H1 (cell line): Measurements from ENCODE around the gene F7. TPM values are rescaled to one million over a fixed set of nuclear protein-coding genes. Genes with fewer than 3 reads are reported as not detected.

Experiments
- CTCF ChIA-PET: fragments of 300-600 bp; sonication (Branson Sonifier 250); formaldehyde crosslinking; loops from one replicate; lab custom pipeline; 2021; ENCODE audit not compliant: partially characterized antibody; lab: Charles Lee
- POLR2A ChIA-PET: fragments of 300-600 bp; sonication (Branson Sonifier 250); formaldehyde crosslinking; loops from one replicate; lab custom pipeline; 2021; ENCODE audit warnings: inconsistent platforms; ENCODE audit not compliant: partially characterized antibody; lab: Charles Lee
- DNase-seq, 2 experiments: peaks; one replicate each; pipeline versions ENCODE4 v3.0.0 to v3.0.0-alpha.2; 2010 to 2022; ENCODE audit warnings: low spot score in 2 of 2, low read depth in 1 of 2, mixed read lengths in 1 of 2
- FAIRE-seq: peaks from 2 replicates; lab custom pipeline; 2011; peaks lifted over from hg19 to GRCh38; lab: Jason Lieb, UNC
- H2AFZ ChIP-seq: 2 replicates; pipeline ENCODE4 v1.8.1; 2012; ENCODE audit warnings: low read length, inconsistent platforms
- H2AK5ac ChIP-seq: 2 replicates; pipeline ENCODE4 v1.6.1; 2013; ENCODE audit warnings: low read depth, low read length
- H2BK120ac ChIP-seq: replicated peaks from 2 replicates; pipeline ENCODE3; 2013; ENCODE audit warnings: low read depth, low read length, inconsistent platforms
- H2BK12ac ChIP-seq: 2 replicates; pipeline ENCODE4 v1.6.1; 2013; ENCODE audit warnings: low read depth, low read length
- H2BK15ac ChIP-seq: 2 replicates; pipeline ENCODE4 v1.6.1; 2013; ENCODE audit warnings: low read length
- H2BK20ac ChIP-seq: 2 replicates; pipeline ENCODE4 v1.6.1; 2013; ENCODE audit warnings: low read length
- H2BK5ac ChIP-seq: 2 replicates; pipeline ENCODE4 v1.6.1; 2013; ENCODE audit warnings: low read depth, low read length
- H3K14ac ChIP-seq: 2 replicates; pipeline ENCODE4 v1.6.1; 2013; ENCODE audit warnings: inconsistent platforms; ENCODE audit not compliant: insufficient read length
- H3K18ac ChIP-seq: 2 replicates; pipeline ENCODE4 v1.6.1; 2013; ENCODE audit warnings: low read length; ENCODE audit errors: extremely low read depth
- H3K23ac ChIP-seq: 2 replicates; pipeline ENCODE4 v1.6.1; 2013; ENCODE audit warnings: inconsistent platforms; ENCODE audit not compliant: insufficient read length
- H3K23me2 ChIP-seq: 2 replicates; pipeline ENCODE4 v1.6.1; 2013; ENCODE audit warnings: low read depth, low read length
- H3K27ac ChIP-seq: 2 replicates; pipeline ENCODE4 v1.6.1; 2011; ENCODE audit warnings: low read depth, low read length, inconsistent platforms
- H3K27me3 ChIP-seq, 4 experiments: replicated peaks in 1 of 4; 1 replicate in 1 of 4; 2 replicates in 3 of 4; pipeline versions ENCODE4 v1.6.1 to v1.8.1; 2011 to 2013; ENCODE audit warnings: low read length in 3 of 4, mild to moderate bottlenecking in 3 of 4, inconsistent platforms in 2 of 4, mixed read lengths in 2 of 4, moderate library complexity in 1 of 4; ENCODE audit not compliant: control insufficient read depth in 3 of 4, insufficient read depth in 3 of 4; ENCODE audit errors: extremely low read depth in 1 of 4
- H3K36me3 ChIP-seq, 4 experiments: 2 replicates each; pipeline versions ENCODE4 v1.6.1 to v1.8.1; 2011 to 2013; ENCODE audit warnings: mild to moderate bottlenecking in 4 of 4, low read length in 3 of 4, moderate library complexity in 2 of 4, control low read depth in 1 of 4, inconsistent platforms in 1 of 4; ENCODE audit not compliant: insufficient read depth in 4 of 4, control insufficient read depth in 2 of 4
- H3K4ac ChIP-seq: replicated peaks from 2 replicates; pipeline ENCODE3; 2013; ENCODE audit warnings: low read length, low read depth, mixed read lengths, inconsistent platforms; ENCODE audit not compliant: insufficient read length
- H3K4me1 ChIP-seq, 4 experiments: replicated peaks in 1 of 4; 1 replicate in 1 of 4; 2 replicates in 3 of 4; pipeline versions ENCODE4 v1.6.1 to v1.8.1; 2011 to 2013; ENCODE audit warnings: low read length in 3 of 4, inconsistent platforms in 2 of 4, mixed read lengths in 1 of 4; ENCODE audit not compliant: insufficient read depth in 4 of 4, control insufficient read depth in 3 of 4
- H3K4me2 ChIP-seq, 2 experiments: 2 replicates each; pipeline versions ENCODE4 v1.6.1 to v1.8.1; 2011 to 2013; ENCODE audit warnings: low read depth in 2 of 2, low read length in 2 of 2, control low read depth in 1 of 2, inconsistent platforms in 1 of 2, mild to moderate bottlenecking in 1 of 2; ENCODE audit not compliant: insufficient read depth in 1 of 2
- H3K4me3 ChIP-seq, 4 experiments: fragments of 200-600, 300-600 bp in 1 of 4; sonication (generic), shearing (Covaris generic), sonication (Bioruptor Twin) in 1 of 4; 2 replicates each; pipeline versions ENCODE4 v1.5.1 to v1.8.1; 2011 to 2016; ENCODE audit warnings: low read length in 4 of 4, low read depth in 3 of 4, control low read depth in 2 of 4, inconsistent platforms in 2 of 4, mild to moderate bottlenecking in 2 of 4, mixed read lengths in 1 of 4, moderate library complexity in 1 of 4; ENCODE audit not compliant: insufficient read depth in 2 of 4; ENCODE audit errors: extremely low read depth in 1 of 4
- H3K56ac ChIP-seq: replicated peaks from 2 replicates; pipeline ENCODE3; 2013; ENCODE audit warnings: low read depth, mild to moderate bottlenecking, mixed read lengths, low read length, inconsistent platforms; ENCODE audit not compliant: insufficient read length
- H3K79me1 ChIP-seq: 2 replicates; pipeline ENCODE4 v1.6.1; 2013; ENCODE audit warnings: low read depth, low read length, control low read depth
- H3K79me2 ChIP-seq, 2 experiments: 2 replicates each; pipeline versions ENCODE4 v1.6.1 to v1.8.1; 2012 to 2013; ENCODE audit warnings: low read length in 2 of 2, mild to moderate bottlenecking in 2 of 2, inconsistent platforms in 1 of 2; ENCODE audit not compliant: insufficient read depth in 2 of 2, control insufficient read depth in 1 of 2
- H3K9ac ChIP-seq, 4 experiments: replicated peaks in 1 of 4; 1 replicate in 1 of 4; 2 replicates in 3 of 4; pipeline versions ENCODE4 v1.6.1 to v1.8.1; 2011 to 2013; ENCODE audit warnings: low read depth in 3 of 4, low read length in 3 of 4, control low read depth in 2 of 4, mild to moderate bottlenecking in 2 of 4, moderate library complexity in 2 of 4, inconsistent platforms in 1 of 4; ENCODE audit errors: extremely low read depth in 1 of 4
- H3K9me3 ChIP-seq, 2 experiments: 2 replicates each; pipeline versions ENCODE4 v1.6.1 to v1.8.1; 2012 to 2013; ENCODE audit warnings: mild to moderate bottlenecking in 2 of 2, moderate library complexity in 2 of 2, control low read depth in 1 of 2, inconsistent platforms in 1 of 2, low read depth in 1 of 2, low read length in 1 of 2, mixed read lengths in 1 of 2; ENCODE audit not compliant: insufficient read depth in 2 of 2
- H4K20me1 ChIP-seq, 2 experiments: replicated peaks in 1 of 2; 2 replicates each; pipeline versions ENCODE3 to v1.8.1; 2011 to 2013; ENCODE audit warnings: inconsistent platforms in 2 of 2, low read length in 2 of 2, mild to moderate bottlenecking in 1 of 2; ENCODE audit not compliant: insufficient read depth in 2 of 2, control insufficient read depth in 1 of 2
- H4K5ac ChIP-seq: 2 replicates; pipeline ENCODE4 v1.6.1; 2013; ENCODE audit warnings: low read length, low read depth, mixed read lengths, inconsistent platforms; ENCODE audit not compliant: insufficient read length
- H4K8ac ChIP-seq: 2 replicates; pipeline ENCODE4 v1.8.0; 2013; ENCODE audit warnings: mild to moderate bottlenecking, moderate library complexity, low read length, inconsistent platforms; ENCODE audit not compliant: insufficient read depth; ENCODE audit errors: extremely low read depth
- H4K91ac ChIP-seq: replicated peaks from 2 replicates; pipeline ENCODE3; 2013; ENCODE audit warnings: low read length, mixed read lengths, inconsistent platforms; ENCODE audit not compliant: insufficient read length
- CTBP2 ChIP-seq: IDR thresholded peaks from 2 replicates; pipeline ENCODE4 v1.7.0; 2011; ENCODE audit warnings: borderline replicate concordance, mild to moderate bottlenecking, moderate library complexity, mixed read lengths, low read length; ENCODE audit not compliant: insufficient read depth, insufficient read length
- FOSL1 ChIP-seq: IDR thresholded peaks from 2 replicates; pipeline ENCODE4 v1.6.1; 2011; ENCODE audit warnings: mild to moderate bottlenecking, low read depth, low read length, moderate library complexity; ENCODE audit not compliant: insufficient read depth
- HDAC2 ChIP-seq, 2 experiments: fragments of 300-600 bp in 1 of 2; sonication (generic) in 1 of 2; IDR thresholded peaks; 2 replicates each; pipeline ENCODE4 v1.6.1; 2011 to 2012; ENCODE audit warnings: low read depth in 2 of 2, low read length in 2 of 2, mild to moderate bottlenecking in 2 of 2, moderate library complexity in 2 of 2, borderline replicate concordance in 1 of 2, inconsistent platforms in 1 of 2
- PHF8 ChIP-seq: fragments of 200-600 bp; sonication (generic); conservative IDR thresholded peaks from 2 replicates; pipeline ENCODE4 v1.7.1; 2012; ENCODE audit warnings: low read depth, mild to moderate bottlenecking, inconsistent platforms, low read length, moderate library complexity
- POLR2AphosphoS5 ChIP-seq: IDR thresholded peaks from 2 replicates; pipeline ENCODE4 v1.6.1; 2011; ENCODE audit warnings: low read depth, low read length
- RAD21 ChIP-seq, 2 experiments: IDR thresholded peaks in 1 of 2; conservative IDR thresholded peaks in 1 of 2; 2 replicates each; pipeline ENCODE4 v1.6.1; 2011; ENCODE audit warnings: low read depth in 2 of 2, low read length in 2 of 2, improper control_type of control experiment in 1 of 2, inconsistent platforms in 1 of 2, mild to moderate bottlenecking in 1 of 2, moderate library complexity in 1 of 2
- SAP30 ChIP-seq: fragments of 300-600 bp; sonication (generic); IDR thresholded peaks from 2 replicates; pipeline ENCODE4 v1.7.1; 2012; ENCODE audit warnings: low read length, moderate library complexity, mild to moderate bottlenecking, inconsistent platforms; ENCODE audit not compliant: insufficient read depth, insufficient replicate concordance
- SP4 ChIP-seq: IDR thresholded peaks from 2 replicates; pipeline ENCODE4 v1.6.1; 2012; ENCODE audit warnings: low read length, inconsistent platforms
- TAF7 ChIP-seq: optimal IDR thresholded peaks from 2 replicates; pipeline ENCODE3; 2011; ENCODE audit warnings: low read depth, mild to moderate bottlenecking, inconsistent platforms, low read length, moderate library complexity, borderline replicate concordance
- WGBS, 2 experiments: shearing (Covaris generic) in 1 of 2; methylation state at CpG; one replicate each; pipeline versions ENCODE4 v1.1.6 to v1.1.7; 2013 to 2015; ENCODE audit warnings: low lambda C conversion rate in 2 of 2, mixed read lengths in 2 of 2, inconsistent platforms in 1 of 2, low coverage in 1 of 2, missing lambda C conversion rate in 1 of 2; ENCODE audit not compliant: insufficient replicate concordance in 2 of 2, insufficient coverage in 1 of 2, insufficient read length in 1 of 2; ENCODE audit errors: extremely low coverage in 1 of 2, missing lambda C conversion rate in 1 of 2; 5-methylcytosine and 5-hydroxymethylcytosine counted together
- polyA plus RNA-seq, 7 experiments: library from polyadenylated mRNA; depleted of rRNA in 3 of 7; stranded (reverse) in 5 of 7; unstranded in 2 of 7; fragments of >200 nt in 5 of 7; fragments of 200-250 nt in 2 of 7; gene quantifications; 1 replicate in 5 of 7; 2 replicates in 1 of 7; 4 replicates in 1 of 7; pipeline versions ENCODE4 v1.2.1 to v1.2.3, GENCODE V29; 2011 to 2013; ENCODE audit warnings: missing spikeins in 2 of 7, mixed read lengths in 2 of 7
- total RNA-seq: library from RNA; stranded (reverse); fragmentation: NEBNext Ultra II Directional; extraction: Animal tissue kit (Norgen Biotek cat#: 25700); gene quantifications from 2 replicates; pipeline ENCODE4 v1.2.1, GENCODE V29; 2021
- TF ChIP-seq, protein P1 (sequence below): IDR thresholded peaks from 2 replicates; pipeline ENCODE4 v1.6.1; 2011; ENCODE audit warnings: low read length, improper control_type of control experiment
- TF ChIP-seq, protein P2 (sequence below): IDR thresholded peaks from 2 replicates; pipeline ENCODE4 v1.6.1; 2012; ENCODE audit warnings: inconsistent platforms

The F7 gene
- total and polyA plus RNA-seq, 2 of the 8 experiments (the other 6 are each of a cell fraction or from before 2014, with no cell fraction given), result 0.43 to 0.98 TPM

GRCh38 chr13:113119822-113120189 is 14.2 kb downstream of the F7 start:
- H2BK5ac ChIP-seq, result no peak overlapping the region
- no peaks in the 10 kb centered on the region for H3K23me2 ChIP-seq
- FAIRE-seq (no peak), DNase-seq (no peak)
- no peak overlapping the region; the same call in 1 of the 2 replicates for H2BK15ac ChIP-seq
- no peak overlapping the region for H3K4me3 ChIP-seq
- H3K27me3 ChIP-seq, result no peaks in the 10 kb centered on the region; a peak in 2 of 7 replicates
- no peak overlapping the region for H3K14ac ChIP-seq
- H3K9me3 ChIP-seq, result no peaks in the 10 kb centered on the region
- no peak overlapping the region for H2AFZ ChIP-seq
- 94% methylated on average over 7 of the region's 7 CpGs; no CpG with 5 or more reads in 1 of the 2 experiments for WGBS, 2 experiments
- peaks cover 0 to 4% of the 10 kb centered on the region in 2 experiments for H4K20me1 ChIP-seq
- H3K4me1 ChIP-seq, result peaks cover 0 to 10% (median 8%) of the 10 kb centered on the region in 4 experiments; a peak in 5 of 7 replicates
- no peak overlapping the region for H3K23ac ChIP-seq
- POLR2A ChIA-PET, result interaction anchor here (1.0 kb wide), 1 partner anchor 10 kb away, joined by 4 read pairs; no protein-coding TSS in a partner anchor
- H3K27ac ChIP-seq, result no peak overlapping the region
- H3K18ac ChIP-seq, result no peak overlapping the region
- H3K4ac ChIP-seq, result no peak overlapping the region
- peak overlapping the region; percentile 94; the same call in 1 of the 2 replicates for H2AK5ac ChIP-seq
- H3K4me2 ChIP-seq, result no peak overlapping the region
- H3K56ac ChIP-seq, result no peak overlapping the region
- no peak overlapping the region for H2BK12ac ChIP-seq
- H3K79me2 ChIP-seq, result no peaks in the 10 kb centered on the region
- no peak overlapping the region for H2BK120ac ChIP-seq
- CTCF ChIA-PET, result interaction anchor here (1.8 kb wide), 1 partner anchor 90 kb away, joined by 6 read pairs; no protein-coding TSS in a partner anchor
- H4K5ac ChIP-seq, result no peak overlapping the region
- H4K8ac ChIP-seq, result no peak overlapping the region
- no peak overlapping the region for H2BK20ac ChIP-seq
- H4K91ac ChIP-seq, result no peak overlapping the region
- H3K36me3 ChIP-seq, result no peaks in the 10 kb centered on the region; a peak in 1 of 8 replicates
- H3K9ac ChIP-seq, result no peak overlapping the region; a peak in 1 of 7 replicates
- no peaks in the 10 kb centered on the region for H3K79me1 ChIP-seq
- TF ChIP-seq RAD21 (IDR thresholded peaks at IDR 0.05 in 1 of 2, conservative IDR thresholded peaks at IDR 0.05 in 1 of 2; ENCODE audit: low read depth in 2 of 2, low read length in 2 of 2) (no peak), SAP30 (no peak), HDAC2 (IDR thresholded peaks at IDR 0.05; ENCODE audit: borderline replicate concordance in 1 of 2, low read depth in 2 of 2, low read length in 2 of 2) (no peak), SP4 (no peak), FOSL1 (no peak), CTBP2 (no peak), POLR2AphosphoS5 (no peak), PHF8 (no peak), TAF7 (no peak)
- TF ChIP-seq, protein P1, sequence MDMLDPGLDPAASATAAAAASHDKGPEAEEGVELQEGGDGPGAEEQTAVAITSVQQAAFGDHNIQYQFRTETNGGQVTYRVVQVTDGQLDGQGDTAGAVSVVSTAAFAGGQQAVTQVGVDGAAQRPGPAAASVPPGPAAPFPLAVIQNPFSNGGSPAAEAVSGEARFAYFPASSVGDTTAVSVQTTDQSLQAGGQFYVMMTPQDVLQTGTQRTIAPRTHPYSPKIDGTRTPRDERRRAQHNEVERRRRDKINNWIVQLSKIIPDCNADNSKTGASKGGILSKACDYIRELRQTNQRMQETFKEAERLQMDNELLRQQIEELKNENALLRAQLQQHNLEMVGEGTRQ, result no peak
- TF ChIP-seq, protein P2, sequence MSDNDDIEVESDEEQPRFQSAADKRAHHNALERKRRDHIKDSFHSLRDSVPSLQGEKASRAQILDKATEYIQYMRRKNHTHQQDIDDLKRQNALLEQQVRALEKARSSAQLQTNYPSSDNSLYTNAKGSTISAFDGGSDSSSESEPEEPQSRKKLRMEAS, result no peak
